AG09309 (cell line): ENCODE data around the gene IL1F10.

Experiments
- DNase-seq: peaks from one replicate; pipeline ENCODE4 v3.0.0-alpha.2; 2010; ENCODE audit warnings: low read depth
- H3K4me3 ChIP-seq: 2 replicates; pipeline ENCODE4 v1.5.1; 2011; ENCODE audit warnings: mild to moderate bottlenecking, low read depth, low read length, moderate library complexity; ENCODE audit not compliant: control insufficient read depth
- TF ChIP-seq, protein P1 (sequence below): IDR thresholded peaks from 2 replicates; pipeline ENCODE4 v1.5.1; 2011; ENCODE audit warnings: mild to moderate bottlenecking, low read depth, low read length, inconsistent platforms; ENCODE audit not compliant: insufficient read depth, control insufficient read depth; ENCODE audit errors: missing control alignments

Gene IL1F10

DNA sequence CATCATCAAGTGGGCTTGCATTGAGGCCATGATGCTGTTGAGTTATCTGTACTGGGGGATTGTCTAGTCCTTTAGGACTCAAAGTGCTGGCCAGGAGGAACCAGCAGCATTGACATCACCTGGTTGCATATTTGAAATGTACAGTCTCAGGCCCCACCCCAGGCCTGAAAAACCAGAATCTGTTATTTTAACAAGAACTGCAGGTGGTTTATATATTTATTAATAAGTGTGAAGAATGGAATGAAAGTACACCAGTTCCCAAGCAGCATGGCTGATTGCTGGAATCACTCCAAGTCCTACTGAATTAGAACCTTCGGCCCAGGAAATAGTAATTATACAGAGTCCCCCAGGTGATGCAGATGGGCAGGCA, 2.8 kb downstream of the IL1F10 start:
- no peak overlapping the region for H3K4me3 ChIP-seq
- TF ChIP-seq, protein P1, sequence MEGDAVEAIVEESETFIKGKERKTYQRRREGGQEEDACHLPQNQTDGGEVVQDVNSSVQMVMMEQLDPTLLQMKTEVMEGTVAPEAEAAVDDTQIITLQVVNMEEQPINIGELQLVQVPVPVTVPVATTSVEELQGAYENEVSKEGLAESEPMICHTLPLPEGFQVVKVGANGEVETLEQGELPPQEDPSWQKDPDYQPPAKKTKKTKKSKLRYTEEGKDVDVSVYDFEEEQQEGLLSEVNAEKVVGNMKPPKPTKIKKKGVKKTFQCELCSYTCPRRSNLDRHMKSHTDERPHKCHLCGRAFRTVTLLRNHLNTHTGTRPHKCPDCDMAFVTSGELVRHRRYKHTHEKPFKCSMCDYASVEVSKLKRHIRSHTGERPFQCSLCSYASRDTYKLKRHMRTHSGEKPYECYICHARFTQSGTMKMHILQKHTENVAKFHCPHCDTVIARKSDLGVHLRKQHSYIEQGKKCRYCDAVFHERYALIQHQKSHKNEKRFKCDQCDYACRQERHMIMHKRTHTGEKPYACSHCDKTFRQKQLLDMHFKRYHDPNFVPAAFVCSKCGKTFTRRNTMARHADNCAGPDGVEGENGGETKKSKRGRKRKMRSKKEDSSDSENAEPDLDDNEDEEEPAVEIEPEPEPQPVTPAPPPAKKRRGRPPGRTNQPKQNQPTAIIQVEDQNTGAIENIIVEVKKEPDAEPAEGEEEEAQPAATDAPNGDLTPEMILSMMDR = no peak
- no peak for DNase-seq

DNA sequence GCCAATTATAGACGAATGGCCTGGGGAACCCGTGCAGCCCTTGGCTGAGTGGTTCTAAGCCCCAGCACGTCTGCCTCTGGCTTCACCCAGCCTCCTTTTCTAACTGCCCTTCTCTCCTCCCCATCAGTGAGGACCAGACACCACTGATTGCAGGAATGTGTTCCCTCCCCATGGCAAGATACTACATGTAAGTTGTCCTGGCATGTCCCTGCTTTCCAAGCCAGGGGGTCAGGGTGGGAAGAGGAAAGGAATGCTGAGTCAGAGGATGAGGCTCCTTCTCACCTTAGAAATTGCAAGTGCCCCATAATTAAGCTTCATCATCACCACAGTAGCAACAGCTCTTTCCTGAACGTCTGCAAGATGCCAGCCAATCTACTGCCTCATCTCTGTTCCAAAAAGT, 4.8 kb downstream of the IL1F10 start:
- no peak for DNase-seq
- no peak overlapping the region for H3K4me3 ChIP-seq
- TF ChIP-seq, protein P1 = no peak

- H3K4me3 ChIP-seq = no peak overlapping the region
- TF ChIP-seq, protein P1 = no peak
- DNase-seq = no peak
Observed at GRCh38 chr2:113073325-113073834, 5.6 kb downstream of the IL1F10 start.

- no peak for DNase-seq
- H3K4me3 ChIP-seq = no peak overlapping the region
- TF ChIP-seq, protein P1 = no peak
Observed at GRCh38 chr2:113075030-113075429, 7.3 kb downstream of the IL1F10 start.

DNA sequence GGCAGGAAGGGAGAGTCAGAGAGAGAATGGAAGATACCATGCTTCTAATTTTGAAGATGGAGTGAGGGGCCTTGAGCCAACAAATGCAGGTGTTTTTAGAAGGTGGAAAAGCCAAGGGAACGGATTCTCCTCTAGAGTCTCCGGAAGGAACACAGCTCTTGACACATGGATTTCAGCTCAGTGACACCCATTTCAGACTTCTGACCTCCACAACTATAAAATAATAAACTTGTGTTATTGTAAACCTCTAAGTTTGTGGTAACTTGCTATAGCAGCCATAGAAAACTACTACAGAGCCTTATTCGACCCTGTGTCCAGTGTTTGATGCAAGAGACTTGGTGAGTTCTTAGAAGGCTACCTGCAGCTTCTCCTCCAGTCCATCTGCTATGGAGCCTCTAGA, 7.8 kb downstream of the IL1F10 start:
- no peak for DNase-seq
- TF ChIP-seq, protein P1 = no peak
- no peak overlapping the region for H3K4me3 ChIP-seq

DNA sequence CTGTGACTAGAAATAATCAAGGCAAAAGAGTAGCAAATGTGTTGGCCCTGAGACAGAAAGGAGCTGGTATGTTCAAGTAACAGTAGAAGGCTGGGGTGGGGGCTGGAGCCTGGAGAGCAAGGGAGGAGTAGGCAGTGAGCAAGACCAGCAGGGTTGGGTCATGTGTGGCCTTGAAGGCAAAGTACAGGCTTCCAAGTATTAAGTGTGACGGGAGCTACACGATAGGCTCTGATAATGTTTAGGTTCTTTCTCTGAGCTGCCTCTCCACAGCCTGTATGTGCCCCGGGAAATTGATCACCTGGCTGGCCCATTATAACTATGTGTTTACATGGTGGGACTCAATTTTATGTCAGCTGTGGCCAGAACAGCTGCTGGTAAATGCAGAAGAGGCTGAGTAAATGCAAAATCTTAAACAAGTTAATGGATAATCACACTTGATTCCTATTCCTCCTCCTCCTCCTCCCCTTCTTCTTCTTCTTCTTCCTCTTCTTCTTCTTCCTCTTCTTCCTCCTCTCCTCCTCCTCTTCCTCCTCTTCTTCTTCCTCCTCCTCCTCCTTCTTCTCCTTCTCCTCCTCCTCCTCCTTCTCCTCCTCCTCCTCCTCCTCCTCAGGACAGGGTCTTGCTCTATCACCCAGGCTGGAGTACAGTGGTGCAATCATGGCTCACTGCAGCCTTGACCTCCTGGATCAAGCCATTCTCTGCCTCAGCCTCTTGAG, 9.3 kb downstream of the IL1F10 start:
- no peak overlapping the region for H3K4me3 ChIP-seq
- no peak for DNase-seq
- TF ChIP-seq, protein P1 = no peak
